ENCODE data around the gene EIF4A3.

Gene EIF4A3

DNA sequence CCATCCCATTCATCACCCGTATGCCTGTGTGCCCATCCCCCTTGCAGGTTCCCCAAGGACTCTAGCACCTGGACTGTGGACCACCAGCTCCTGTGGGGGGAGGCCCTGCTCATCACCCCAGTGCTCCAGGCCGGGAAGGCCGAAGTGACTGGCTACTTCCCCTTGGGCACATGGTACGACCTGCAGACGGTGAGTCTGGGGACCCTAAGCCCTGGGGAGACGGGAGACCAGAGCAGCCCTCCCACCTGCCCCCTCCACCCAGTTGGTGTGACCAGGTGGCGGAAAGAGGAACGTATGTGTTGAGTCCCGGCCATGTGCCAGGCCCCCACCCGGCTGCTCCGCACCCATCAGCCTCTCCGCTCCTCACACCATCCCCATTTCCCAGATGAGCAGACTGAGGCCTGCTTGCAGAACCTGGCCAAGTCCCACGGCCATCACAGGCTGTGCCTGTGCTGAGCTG is 30.0 kb downstream of the EIF4A3 start:
- no peak for DNase-seq (ENCODE audit: low read depth)
- no peak overlapping the region for H3K4me3 ChIP-seq (ENCODE audit: control insufficient read depth, low read depth, low read length)
- TF ChIP-seq, protein P1, sequence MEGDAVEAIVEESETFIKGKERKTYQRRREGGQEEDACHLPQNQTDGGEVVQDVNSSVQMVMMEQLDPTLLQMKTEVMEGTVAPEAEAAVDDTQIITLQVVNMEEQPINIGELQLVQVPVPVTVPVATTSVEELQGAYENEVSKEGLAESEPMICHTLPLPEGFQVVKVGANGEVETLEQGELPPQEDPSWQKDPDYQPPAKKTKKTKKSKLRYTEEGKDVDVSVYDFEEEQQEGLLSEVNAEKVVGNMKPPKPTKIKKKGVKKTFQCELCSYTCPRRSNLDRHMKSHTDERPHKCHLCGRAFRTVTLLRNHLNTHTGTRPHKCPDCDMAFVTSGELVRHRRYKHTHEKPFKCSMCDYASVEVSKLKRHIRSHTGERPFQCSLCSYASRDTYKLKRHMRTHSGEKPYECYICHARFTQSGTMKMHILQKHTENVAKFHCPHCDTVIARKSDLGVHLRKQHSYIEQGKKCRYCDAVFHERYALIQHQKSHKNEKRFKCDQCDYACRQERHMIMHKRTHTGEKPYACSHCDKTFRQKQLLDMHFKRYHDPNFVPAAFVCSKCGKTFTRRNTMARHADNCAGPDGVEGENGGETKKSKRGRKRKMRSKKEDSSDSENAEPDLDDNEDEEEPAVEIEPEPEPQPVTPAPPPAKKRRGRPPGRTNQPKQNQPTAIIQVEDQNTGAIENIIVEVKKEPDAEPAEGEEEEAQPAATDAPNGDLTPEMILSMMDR (IDR thresholded peaks at IDR 0.05; ENCODE audit: control insufficient read depth, insufficient read depth, low read depth, low read length, missing control alignments): no peak

DNA sequence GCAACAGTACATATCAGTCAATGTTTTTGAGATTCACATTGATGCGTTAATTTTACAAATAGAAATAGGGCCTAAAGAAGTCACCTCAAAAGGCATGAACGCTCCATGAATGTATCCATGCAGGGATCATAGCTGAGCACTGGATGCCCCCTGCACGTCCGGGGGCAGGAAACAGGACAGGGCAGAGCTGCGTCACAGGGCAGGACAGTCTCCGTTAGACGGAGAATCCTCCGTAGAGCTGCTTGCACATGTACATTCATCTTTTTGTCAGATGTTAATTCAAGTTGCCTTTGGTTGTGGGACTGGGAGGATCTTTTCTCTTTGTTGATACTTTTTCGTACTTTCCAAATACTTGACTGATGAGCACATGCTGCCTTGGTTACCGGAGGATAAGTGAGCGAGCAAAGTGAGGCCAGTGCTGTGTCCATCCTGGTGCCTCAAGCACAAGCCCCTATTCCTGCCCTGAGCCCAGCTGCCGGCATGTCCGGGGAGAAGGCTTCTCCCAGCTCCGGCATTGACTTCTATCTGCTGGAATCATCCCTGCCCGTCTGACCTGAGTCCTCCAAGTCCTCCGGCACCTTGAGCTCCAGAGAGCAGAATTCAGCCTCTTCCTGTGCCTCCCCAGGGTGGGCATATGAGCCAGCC is 30.5 kb downstream of the EIF4A3 start:
- no peak for DNase-seq (ENCODE audit: low read depth)
- no peak overlapping the region for H3K4me3 ChIP-seq (ENCODE audit: control insufficient read depth, low read depth, low read length)
- TF ChIP-seq, protein P1 (IDR thresholded peaks at IDR 0.05; ENCODE audit: control insufficient read depth, insufficient read depth, low read depth, low read length, missing control alignments): no peak

DNA sequence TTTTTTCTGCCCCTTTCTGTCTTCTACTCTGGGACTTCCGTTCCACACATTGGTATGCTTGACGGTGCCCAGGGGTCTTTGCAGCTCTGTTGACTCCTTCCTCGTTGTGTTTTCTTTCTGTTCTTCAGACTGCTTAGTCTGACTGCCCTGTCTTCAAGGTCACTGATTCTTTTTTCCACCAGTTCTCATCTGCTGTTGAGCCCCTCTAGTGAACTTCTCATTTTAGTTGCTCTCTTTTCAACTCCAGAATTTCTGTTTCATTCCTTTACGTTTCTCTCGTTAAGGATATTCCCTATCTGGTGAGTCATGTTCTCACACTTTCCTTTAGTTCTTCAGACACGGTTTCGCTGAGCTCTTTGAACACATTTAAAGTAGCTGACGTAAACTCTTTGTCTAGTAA is 31.8 kb downstream of the EIF4A3 start:
- no peak for DNase-seq (ENCODE audit: low read depth)
- no peak overlapping the region for H3K4me3 ChIP-seq (ENCODE audit: control insufficient read depth, low read depth, low read length)
- TF ChIP-seq, protein P1 (IDR thresholded peaks at IDR 0.05; ENCODE audit: control insufficient read depth, insufficient read depth, low read depth, low read length, missing control alignments): no peak

DNA sequence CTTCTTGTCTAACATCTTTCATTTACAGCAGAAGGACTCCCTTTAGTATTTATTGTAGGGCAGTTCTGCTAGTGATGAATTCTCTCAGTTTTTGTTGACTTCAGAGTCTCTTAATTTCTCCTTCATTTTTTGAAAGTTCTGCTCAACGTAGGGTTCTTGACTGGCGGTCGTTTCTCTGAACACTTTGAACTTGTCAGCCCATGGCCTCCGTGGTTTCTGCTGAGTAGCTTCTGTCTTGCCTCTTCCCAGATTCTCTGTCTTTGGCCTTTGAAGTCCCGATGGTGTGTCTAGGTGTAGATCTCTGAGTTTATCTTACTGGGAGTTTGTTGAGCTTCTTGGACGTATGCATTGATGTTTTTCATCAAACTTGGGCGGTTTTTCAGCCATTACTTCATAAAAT is 32.2 kb downstream of the EIF4A3 start:
- TF ChIP-seq, protein P1 (IDR thresholded peaks at IDR 0.05; ENCODE audit: control insufficient read depth, insufficient read depth, low read depth, low read length, missing control alignments): no peak
- H3K4me3 ChIP-seq (ENCODE audit: control insufficient read depth, low read depth, low read length): no peak overlapping the region
- no peak for DNase-seq (ENCODE audit: low read depth)

DNA sequence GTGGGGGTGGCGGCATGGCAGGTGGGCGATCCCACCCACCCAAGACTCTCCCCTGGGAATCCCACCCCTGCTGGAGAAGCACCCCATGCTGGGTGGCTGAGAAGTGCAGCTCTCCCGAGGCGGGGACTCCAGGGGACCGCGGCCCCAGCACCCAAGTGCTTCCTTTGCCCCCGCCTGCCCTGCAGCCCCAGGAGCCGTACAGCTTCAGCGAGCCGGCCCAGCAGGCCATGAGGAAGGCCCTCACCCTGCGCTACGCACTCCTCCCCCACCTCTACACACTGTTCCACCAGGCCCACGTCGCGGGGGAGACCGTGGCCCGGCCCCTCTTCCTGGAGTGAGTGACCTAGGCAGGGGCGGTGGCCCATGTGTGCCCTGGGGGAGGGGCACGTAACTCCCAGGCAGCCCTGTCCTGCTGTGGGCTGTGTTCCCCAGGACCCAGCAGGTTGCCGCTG is 33.9 kb downstream of the EIF4A3 start:
- no peak for DNase-seq (ENCODE audit: low read depth)
- no peak overlapping the region for H3K4me3 ChIP-seq (ENCODE audit: control insufficient read depth, low read depth, low read length)
- TF ChIP-seq, protein P1 (IDR thresholded peaks at IDR 0.05; ENCODE audit: control insufficient read depth, insufficient read depth, low read depth, low read length, missing control alignments): no peak

DNA sequence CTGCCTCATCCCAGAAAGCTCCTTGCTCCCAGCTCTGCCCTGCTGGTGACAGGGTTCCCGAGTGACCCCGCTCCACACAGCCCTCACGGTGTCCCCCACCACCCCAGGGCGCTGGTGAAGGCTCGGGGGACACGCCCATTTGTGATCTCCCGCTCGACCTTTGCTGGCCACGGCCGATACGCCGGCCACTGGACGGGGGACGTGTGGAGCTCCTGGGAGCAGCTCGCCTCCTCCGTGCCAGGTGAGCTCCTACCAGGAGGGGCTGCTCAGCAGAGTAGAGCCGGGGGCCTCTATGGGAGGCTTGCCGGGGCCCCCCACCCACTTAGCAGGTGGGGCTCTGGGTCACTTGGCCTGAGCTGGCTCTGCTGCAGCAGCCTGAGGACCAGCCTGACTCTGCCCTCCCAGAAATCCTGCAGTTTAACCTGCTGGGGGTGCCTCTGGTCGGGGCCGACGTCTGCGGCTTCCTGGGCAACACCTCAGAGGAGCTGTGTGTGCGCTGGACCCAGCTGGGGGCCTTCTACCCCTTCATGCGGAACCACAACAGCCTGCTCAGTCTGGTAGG is 34.4 kb downstream of the EIF4A3 start:
- TF ChIP-seq, protein P1 (IDR thresholded peaks at IDR 0.05; ENCODE audit: control insufficient read depth, insufficient read depth, low read depth, low read length, missing control alignments): no peak
- no peak for DNase-seq (ENCODE audit: low read depth)
- no peak overlapping the region for H3K4me3 ChIP-seq (ENCODE audit: control insufficient read depth, low read depth, low read length)

Data from AG09309 (cell line).